Measurements from ENCODE around the gene RGL3.
"Not testable (repeated sequence)": the region's sequence is repeated elsewhere in the genome, so short reads cannot be mapped to it uniquely, and the experiment has no call there.

Gene RGL3

DNA sequence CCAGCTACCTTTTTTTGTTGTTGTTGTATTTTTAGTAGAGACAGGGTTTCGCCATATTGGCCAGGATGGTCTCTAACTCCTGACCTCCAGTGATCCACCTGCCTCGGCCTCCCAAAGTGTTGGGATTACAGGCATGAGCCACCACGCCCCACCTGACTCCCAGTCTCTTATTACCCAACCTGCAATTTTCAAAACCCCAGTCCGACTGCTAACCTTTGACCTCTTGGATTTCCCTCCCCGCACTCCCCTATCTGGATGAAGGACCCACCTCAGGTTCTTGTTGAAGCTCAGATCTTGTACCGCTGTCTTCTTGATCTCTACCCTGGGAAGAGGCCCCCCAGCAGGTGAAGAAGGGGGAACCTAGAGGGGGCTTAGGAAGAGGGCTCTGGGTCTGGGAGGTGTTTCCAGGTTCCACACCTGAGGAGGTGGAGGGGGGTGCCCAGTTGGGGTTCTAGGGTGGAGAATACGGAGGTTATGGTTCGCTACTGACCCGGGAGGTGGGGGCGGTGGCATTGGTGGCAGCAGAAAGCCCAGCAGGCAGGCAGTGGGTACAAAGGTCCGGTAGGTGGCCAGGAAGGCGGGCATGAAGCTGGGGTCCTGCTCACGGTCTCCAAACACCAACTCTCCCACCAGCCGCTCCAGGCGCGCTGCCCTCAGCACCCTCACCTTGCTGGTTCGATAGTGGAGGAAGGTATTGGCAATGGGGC, 2.6 kb downstream of the RGL3 start:
- DNase-seq, result no peak

DNA sequence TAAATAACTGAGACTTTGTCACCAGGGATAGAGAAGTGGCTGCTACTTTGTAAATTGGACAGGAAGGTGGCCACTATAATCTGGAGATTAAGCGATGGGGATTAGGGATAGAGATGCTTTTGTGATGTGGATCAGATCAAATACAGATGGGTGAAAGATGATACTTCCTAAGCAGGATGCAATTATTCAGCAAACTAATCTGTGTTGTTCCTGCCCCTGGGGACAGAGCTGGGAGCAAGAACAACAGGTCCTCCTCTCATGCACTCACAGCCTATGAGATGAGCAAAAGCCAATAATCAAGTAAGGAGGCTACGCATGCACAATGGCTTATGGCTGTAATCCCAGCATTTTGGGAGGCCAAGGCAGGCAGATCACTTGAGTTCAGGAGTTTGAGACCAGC, 4.6 kb downstream of the RGL3 start:
- no peak for DNase-seq

DNA sequence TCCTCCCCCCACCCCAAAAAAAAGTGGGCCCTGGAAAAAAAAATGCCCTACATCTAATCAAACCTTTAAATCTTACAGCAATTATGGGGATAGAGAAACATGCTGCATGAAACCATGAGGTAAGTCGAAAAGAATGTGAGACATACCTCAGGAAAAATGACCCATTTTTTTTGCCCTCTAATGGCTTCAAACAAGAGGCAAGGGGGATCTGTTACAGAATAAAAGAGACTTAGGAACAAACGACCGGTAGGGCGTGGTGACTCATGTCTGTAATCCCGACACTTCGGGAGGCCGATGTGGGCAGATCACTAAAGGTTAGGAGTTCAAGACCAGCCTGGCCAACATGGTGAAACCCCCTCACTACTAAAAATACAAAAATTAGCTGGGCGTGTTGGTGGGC, 8.4 kb downstream of the RGL3 start:
- DNase-seq, result no peak

DNA sequence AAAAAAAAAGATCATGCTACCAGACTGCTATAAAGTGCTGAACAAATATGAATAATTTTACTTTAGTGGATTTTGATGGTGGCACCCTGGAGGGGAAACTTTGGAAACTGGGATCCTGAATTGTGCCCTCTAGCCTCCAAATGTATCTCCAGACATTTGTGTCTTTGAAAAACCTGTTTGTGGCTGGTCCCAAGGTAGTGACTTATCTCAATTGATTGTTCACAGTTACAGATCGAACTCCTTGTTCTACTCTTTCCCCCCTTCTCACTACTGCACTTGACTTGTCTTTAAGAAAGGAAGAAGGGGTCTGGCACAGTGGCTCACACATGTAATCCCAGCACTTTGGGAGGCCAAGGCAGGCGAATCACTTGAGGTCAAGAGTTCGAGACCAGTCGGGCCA, 10.5 kb downstream of the RGL3 start:
- no peak for DNase-seq

DNA sequence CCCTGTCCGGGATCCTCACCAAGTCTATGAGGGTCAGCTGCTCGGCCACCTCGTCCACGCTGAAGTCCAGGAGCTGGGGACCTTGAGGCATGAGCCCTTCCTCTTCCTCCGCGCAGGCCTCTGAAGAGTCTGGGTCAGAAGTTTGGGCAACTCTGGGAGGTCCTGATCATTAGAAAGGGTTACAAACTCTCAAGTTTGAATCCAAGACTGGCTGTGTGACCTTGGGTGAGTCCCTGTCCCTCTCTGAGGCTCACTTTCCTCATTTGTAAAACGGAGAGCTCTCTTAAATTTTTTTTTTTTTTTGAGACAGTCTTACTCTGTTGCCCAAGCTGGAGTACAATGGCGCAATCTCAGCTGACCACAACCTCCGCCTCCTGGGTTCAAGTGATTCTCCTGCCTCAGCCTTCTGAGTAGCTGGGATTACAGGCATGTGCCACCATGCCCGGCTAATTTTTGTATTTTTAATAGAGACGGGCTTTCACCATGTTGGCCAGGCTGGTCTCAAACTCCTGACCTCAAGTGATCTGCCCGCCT, 12.3 kb downstream of the RGL3 start:
- DNase-seq, result not testable (repeated sequence)

DNA sequence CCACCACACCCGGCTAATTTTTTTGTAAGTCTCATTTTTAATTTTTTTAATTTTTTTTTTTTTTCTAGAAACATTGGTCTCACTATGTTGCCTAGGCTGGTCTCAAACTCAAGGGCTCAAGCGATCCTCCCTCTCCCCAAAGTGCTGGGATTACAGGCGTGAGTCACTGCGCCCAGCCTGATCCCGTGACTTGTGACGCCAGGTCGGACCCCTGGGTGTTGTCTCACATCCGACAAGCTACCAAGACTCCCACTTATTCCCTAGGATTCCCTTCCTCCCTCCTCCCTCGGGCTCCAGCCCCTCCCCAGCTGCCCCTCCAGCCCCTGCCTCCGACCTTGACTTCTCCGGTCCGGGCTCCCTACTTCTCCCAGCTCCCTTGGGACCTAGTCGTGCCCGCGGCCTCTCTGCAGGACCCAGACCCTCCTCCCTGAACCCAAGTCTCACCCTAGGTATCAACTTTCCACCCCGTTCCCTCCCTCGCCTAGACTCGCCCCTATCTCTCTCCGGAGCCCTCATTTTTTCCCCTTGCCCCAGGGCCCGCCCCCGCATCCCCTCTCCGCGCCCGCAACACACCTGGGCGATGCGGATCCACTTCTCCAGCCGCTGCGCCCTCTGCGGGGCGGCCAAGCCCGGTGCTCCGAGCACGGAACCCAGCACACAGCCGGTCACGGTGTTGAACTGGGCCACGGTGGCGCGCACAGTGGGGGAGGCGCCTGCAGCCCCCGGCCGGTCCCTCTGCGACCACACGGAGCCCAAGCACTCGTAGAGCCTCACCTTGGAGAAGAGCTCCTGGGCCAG, 13.1 kb downstream of the RGL3 start:
- no peak for DNase-seq

DNA sequence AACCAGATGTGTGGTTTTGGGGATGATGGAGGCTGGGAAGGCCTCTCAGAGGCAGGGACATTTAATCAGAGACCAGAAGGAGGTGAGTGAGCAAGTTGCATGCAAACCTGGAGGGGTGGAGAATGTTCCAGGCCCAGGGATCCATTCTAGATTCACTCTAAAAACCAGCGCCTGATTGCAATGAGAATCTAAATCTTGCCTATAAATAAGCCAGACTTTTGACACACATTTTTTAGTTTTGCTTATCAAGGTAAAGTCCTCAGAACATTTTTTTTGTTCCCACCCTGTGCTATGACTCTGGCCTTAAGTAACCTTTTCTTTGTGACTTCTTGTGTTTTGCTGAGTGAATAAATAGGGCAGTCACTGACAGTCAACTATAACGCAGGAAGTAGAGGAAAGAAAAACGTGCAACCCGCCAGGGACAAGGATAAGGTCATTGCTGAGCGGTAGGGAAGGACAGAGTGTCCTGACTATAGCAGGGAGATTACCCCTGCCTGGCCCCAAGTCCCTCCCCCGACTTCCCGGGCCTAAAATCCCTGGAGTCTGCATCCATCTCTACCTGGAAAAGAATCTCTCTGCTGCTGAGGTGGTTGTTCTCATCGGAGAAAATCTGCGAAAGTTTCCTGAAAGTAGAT, 14.4 kb downstream of the RGL3 start:
- no peak for DNase-seq

DNA sequence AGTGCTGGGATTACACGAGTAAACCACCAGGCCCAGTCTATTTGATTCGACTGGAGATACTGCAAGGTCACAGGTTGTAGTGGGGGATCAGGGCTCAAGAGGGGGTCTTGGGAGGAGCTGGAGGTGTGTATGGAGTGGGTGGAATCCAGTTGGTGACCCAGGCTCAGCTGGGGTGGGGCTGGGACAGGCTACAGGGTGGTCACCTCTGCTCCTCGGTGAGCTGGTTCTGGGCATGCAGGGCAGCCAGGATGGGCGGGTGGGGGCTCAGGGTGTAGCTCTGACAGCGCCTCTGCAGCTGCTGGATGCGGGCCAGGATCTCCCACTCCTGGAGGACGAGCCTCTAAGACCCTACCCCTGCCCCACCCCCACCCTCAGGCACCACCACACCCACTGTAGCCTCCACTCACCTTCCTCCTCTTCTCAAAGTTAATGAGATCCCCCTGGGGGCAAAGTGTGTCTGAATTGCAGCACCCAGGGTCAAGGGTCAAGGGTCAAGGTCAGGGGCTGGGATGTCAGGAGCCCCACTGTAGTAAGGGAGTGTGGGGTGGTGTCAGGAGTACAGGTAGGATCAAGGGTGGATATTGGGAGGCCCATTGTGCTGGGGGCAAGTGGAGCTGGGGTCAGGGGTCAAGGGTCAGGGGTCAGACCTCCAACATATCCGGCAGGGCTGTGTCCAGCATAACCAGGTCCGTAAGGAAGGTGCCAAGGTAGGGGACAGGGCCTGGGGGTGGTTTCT, 17.1 kb downstream of the RGL3 start:
- DNase-seq, result no peak

DNA sequence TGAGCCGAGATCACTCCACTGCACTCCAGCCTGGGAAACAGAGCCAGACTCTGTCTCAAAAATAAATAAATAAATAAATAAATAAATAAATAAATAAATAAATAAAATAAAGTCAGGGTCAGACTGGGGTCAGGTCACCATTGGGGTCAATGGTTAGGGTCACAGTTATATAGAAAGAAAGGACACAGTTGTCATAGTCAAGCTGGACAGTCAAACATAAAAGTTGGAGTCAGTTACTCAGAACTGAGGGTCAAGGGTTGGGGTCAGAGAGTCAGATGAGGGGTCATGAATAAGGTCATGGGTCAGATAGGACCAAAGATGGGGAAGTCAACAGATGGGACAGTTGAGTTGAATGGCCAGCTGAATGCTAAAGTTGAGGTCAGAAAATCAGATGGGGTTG, 18.3 kb downstream of the RGL3 start:
- DNase-seq, result no peak

DNA sequence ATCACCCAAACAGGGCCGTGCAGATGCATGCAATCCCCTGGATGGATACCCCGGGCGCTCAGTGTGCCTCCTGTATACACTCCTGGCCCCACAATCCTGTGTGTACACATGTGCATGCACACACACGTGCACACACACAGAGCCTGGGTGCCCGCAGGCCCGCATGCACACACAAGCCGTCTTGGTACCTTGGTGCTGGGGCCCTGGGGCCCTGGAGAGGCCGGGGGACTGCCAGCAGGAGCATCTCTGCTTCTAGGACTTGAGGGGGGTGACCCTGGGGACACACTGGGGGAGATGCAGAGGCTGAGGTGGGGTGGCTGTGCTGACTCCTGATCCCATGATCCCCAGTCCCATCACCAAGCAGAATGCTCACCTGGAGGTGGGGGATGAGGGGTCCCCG, 19.4 kb downstream of the RGL3 start:
- DNase-seq, result no peak

DNA sequence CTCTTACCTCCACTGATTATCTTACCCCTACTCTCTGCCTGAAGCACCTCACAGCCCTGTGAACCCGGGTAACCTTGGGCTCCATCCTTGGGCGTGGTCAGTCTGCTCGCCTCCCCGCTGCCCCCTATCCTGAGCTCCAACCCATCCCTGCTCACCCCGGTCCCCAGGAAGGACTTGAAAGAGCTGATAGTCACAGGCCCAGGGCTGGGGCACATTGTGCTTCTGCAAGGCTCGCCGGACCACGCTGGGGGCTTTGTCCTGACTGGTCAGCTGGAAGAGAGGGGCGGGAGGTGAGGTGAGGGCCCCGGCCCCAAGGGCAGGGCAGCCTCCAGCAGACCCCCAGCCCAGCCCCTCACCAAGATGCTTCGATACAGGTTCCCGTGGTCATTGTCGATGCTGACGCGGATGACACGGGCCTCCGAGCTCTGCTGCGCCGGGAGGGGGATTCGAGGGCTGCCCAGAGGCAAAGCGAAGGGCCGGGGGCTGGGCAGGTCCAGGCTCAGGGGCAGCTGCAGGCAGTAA, 22.0 kb downstream of the RGL3 start:
- DNase-seq, result no peak

DNA sequence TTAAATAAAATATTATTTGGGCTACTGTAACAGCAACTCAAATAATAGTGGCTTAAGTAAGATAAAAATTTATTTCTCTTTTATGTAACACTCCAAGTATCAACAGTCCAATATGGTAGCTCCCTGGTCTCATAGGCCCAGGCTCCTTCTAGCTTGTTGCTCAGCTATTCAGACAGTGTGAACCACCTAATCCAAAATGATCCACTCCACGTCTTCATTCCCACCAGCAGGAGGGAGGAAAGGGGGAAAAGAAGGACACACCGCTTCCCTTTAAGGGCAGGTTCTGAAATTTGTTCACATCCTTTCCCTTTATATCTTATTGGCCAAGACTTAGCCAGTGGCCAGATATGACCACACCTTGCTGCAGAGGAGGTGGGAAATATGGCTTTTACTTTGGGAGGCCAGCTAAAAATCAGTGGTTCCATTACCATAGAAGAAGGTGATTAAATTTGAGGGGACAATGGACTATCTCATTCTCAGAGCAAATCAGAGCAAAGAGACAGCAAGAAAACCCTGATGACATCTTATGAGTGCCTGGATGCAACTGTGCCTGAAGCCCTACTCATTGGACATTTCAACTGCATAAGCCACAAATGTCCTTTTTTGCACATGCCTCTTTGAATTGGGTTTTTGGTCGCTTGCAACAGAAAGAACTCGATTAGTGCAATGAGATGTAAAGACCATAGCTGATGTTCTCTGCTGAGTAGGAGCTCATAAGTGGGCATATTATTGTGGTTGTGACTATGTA, 28.0 kb downstream of the RGL3 start:
- no peak for DNase-seq

DNA sequence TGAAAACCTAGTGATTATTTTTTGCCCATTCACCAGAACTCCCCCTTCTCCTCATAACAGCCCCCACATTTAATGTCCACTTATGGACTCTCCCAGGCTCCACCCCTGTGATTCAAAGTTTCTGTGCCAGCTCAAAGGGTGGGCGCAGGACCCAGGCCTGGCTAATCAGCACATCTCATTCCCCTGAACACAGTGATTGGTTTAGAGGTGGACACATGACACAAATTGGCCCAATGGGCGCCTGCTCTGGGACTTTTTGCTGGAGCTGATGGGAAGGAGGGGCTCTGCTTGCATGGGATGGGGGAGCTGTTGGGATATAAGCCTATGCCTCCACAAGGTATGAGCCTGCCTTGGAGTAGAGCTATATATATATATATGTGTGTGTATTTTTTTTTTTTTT, 28.8 kb downstream of the RGL3 start:
- DNase-seq, result no peak

DNA sequence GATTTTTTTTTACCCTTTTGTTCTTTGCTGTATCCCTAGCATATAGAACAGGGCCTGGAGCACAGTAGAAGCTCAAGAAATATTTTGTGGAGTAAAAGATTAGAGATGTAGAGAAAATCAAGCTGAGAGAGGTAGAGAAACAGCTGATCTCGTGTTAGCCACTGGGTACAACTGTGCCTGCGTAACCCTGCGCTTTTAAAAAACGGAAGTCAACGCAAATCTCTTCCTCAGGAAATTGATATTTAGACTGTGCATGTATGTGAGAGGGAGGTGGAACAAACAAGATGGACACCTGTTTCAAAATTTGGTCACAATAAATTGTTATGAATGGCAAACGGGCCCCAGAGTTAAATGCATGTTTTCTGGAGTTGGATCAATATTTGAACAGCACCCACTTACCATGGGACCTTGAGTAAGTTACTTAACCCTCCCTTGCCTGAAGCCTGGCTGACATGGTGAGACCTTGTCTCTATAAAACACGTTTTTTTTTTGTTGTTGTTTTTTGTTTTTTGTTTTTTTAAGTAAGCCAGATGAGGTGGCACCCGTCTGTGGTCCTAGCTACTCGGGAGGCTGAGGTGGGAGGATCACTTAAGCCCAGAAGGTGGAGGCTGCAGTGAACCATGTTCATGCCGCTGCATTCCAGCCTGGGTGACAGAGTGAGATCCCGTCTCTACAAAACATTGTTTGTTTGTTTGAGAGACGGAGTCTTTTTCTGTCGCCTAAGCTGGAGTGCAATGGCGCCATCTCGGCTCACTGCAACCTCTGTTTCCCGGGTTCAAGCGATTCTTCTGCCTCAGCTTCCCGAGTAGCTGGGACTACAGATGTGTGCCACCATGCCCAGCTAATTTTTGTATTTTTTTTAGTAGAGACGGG, 31.7 kb downstream of the RGL3 start:
- no peak for DNase-seq

DNA sequence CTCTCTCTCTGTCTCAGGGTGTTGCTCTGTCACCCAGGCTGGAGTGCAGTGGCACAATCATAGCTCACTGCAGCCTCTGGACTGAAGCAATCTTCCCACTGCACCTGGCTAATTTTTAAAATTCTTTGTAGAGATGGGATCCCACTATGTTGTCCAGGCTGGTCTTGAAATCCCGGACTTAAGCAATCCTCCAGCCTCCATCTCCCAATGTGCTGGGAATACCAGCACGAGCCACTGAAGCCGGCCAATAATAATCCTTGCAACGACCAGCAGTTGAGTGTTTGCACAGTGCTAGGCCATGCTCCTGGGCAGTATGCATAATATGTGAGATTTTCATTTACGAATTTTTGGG, 34.4 kb downstream of the RGL3 start:
- no peak for DNase-seq

DNA sequence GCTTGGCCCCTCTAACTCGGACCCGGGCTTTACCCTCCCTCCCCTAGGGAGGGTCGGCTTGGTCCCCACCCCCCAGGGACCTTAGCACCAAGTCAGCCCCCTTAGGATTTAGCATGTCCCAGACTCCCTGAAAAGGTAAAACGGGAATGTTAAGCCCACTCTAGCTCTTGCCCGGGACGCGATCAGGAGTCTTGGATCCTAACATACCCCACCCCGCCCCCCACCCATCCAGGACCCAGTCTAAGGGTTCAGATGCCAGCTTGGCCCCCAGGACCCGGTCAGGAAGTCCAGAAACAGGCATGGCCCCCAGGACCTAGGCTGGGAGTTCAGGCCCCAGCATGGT, 35.4 kb downstream of the RGL3 start:
- no peak for DNase-seq

DNA sequence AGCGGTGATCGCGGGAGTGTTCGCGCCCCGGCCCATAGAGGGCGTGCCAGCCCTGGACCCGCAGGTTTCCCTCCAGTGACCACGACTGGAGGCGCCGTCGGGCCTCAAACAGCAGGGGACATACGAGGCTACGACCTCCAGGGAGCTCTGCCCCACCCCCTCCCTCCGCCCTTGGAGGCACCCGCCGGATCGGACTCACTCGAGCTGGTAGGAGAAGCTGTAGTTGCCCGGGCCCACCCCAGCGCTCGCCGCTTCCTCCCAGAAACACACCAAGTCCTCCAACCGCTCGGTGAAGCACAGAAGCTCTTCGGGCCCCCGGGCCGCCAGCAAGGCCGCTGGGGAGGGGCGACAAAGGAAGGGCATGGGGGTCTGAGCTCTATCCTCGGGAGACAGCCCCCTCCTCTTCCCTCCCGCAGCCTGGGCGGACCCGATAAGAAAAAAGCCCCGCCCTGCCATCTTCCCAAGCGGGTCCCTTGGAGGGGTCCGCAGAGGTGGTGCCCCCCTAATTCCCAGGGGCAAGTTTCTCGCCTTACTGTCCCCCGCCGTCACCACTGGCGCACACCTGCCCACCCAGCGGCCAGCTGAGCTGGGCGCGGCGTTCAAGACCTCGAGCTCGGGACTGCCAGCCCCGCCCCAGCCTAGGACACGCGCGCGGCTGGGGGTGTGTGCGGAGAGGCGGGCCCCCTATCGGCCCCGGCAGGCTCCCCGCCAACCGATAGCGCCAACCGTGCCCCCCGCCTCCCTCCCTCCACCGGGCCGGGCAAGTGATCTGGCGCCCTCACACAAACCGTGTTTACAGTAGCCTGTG, 36.0 kb downstream of the RGL3 start:
- DNase-seq, result peak; percentile 63

DNA sequence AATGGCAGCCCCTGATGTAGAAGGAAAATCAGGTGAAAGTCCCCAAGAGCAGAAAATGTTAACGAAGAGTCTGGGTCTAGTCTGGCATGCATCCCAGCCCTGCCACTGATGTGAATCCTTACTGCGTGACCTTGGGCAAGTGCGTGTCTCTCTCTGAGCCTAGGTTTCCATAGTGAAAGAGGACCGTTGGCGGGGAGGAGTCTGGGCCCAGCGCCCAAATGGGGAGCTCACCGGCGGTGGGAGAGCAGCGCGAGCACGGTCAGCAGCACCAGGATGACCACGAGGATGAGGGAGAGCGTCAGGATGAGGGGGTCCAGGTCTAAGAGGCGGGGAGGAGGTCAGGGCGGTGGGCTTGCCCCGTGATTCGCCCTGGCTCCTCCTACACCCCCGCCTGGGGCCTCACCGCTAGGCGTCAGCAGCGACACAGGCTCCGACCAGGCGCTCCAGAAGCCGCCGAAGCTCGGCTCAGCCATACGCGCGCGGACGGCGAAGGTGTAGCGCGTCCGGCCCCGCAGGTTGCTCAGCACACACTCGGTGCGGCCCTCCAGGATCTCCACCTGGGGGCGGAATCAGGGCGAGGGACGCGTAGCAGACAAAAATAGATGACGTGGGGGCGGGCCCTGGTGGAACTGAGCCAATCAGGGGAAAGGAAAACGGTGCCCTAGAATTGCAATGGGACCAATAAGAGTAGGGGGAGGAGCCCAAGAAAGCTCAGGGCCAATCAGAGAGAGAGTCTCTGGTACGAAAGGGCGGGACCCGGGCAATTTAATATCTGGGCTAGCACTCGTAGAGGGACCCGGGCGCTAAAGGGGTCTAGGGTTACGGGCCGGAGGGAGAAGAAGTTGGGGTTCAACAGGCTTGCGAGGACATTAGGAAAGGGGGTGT, 38.2 kb downstream of the RGL3 start:
- DNase-seq, result no peak

DNA sequence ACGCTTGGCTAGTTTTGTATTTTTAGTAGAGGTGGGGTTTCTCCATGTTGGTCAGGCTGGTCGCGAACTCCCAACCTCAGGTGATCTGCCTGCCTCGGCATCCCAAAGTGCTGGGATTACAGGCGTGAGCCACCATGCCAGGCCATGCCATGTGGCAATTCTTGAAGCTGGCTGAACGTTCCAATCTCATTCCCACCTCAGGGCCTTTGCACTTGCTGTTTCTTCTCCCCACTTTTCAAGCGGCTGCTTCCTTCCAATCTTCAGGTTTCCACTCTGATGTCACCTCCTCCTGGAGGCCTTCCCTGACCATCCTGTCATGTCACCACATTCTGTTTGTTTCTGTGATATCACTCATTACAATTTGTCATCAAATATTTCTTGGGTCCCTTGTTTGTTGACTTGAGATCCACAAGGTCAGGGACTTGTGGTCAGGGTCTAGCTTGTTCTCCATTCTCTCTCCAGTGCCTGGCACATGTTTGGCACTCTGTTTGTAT, 39.2 kb downstream of the RGL3 start:
- no peak for DNase-seq
